H9 (cell line): ENCODE measurements around the gene MAEA. TPM values are rescaled to one million over a fixed set of nuclear protein-coding genes. Genes with fewer than 3 reads are reported as not detected.

Experiments used
- DNase-seq: peaks from one replicate; pipeline ENCODE4 v3.0.0-alpha.2; 2017
- H2AFZ ChIP-seq: one replicate; pipeline ENCODE4 v1.6.1; 2013; ENCODE audit warnings: mild to moderate bottlenecking, low read length, control low read depth, moderate library complexity
- H2AK5ac ChIP-seq: 2 replicates; pipeline ENCODE4 v1.6.1; 2013; ENCODE audit warnings: low read length, control low read depth, mixed read lengths; ENCODE audit not compliant: insufficient read length
- H2BK120ac ChIP-seq: one replicate; pipeline ENCODE4 v1.6.1; 2013; ENCODE audit warnings: low read depth, mild to moderate bottlenecking, low read length, control low read depth, inconsistent platforms; ENCODE audit not compliant: poor library complexity, severe bottlenecking
- H2BK12ac ChIP-seq: 2 replicates; pipeline ENCODE4 v1.6.1; 2013; ENCODE audit warnings: low read length, control low read depth, mixed read lengths, low read depth; ENCODE audit not compliant: insufficient read length
- H2BK15ac ChIP-seq: 2 replicates; pipeline ENCODE4 v1.6.1; 2013; ENCODE audit warnings: low read depth, low read length, control low read depth
- H2BK20ac ChIP-seq: one replicate; pipeline ENCODE4 v1.6.1; 2013; ENCODE audit warnings: low read depth, mild to moderate bottlenecking, low read length, control low read depth, inconsistent platforms; ENCODE audit not compliant: poor library complexity, severe bottlenecking
- H2BK5ac ChIP-seq: 2 replicates; pipeline ENCODE4 v1.6.1; 2013; ENCODE audit warnings: low read length, control low read depth, mixed read lengths; ENCODE audit not compliant: insufficient read length
- H3K14ac ChIP-seq: 2 replicates; pipeline ENCODE4 v1.6.1; 2013; ENCODE audit warnings: low read length, control low read depth; ENCODE audit not compliant: insufficient read depth
- H3K18ac ChIP-seq: 2 replicates; pipeline ENCODE4 v1.6.1; 2013; ENCODE audit warnings: low read depth, mild to moderate bottlenecking, mixed read lengths, low read length, control low read depth; ENCODE audit not compliant: insufficient read length
- H3K23ac ChIP-seq: 2 replicates; pipeline ENCODE4 v1.6.1; 2013; ENCODE audit warnings: low read length, control low read depth, mixed read lengths, low read depth; ENCODE audit not compliant: insufficient read length
- H3K23me2 ChIP-seq: 2 replicates; pipeline ENCODE4 v1.6.1; 2013; ENCODE audit warnings: low read depth, mild to moderate bottlenecking, mixed read lengths, low read length, control low read depth; ENCODE audit not compliant: insufficient read length, poor library complexity, severe bottlenecking
- H3K27ac ChIP-seq: 2 replicates; pipeline ENCODE4 v1.5.1; 2013; ENCODE audit warnings: low read length, control low read depth, mixed read lengths, low read depth; ENCODE audit not compliant: insufficient read length
- H3K27me3 ChIP-seq: 2 replicates; pipeline ENCODE4 v1.6.1; 2013; ENCODE audit warnings: low read length, control low read depth, inconsistent platforms; ENCODE audit not compliant: insufficient read depth
- H3K4ac ChIP-seq: 2 replicates; pipeline ENCODE4 v1.6.1; 2013; ENCODE audit warnings: low read depth, mild to moderate bottlenecking, control low read depth, inconsistent platforms, low read length, moderate library complexity
- H3K4me1 ChIP-seq: 2 replicates; pipeline ENCODE4 v1.6.1; 2013; ENCODE audit warnings: low read length, control low read depth, inconsistent platforms; ENCODE audit not compliant: insufficient read depth
- H3K4me2 ChIP-seq: 2 replicates; pipeline ENCODE4 v1.6.1; 2013; ENCODE audit warnings: low read length, control low read depth, mixed read lengths; ENCODE audit not compliant: insufficient read length, insufficient read depth
- H3K56ac ChIP-seq: 2 replicates; pipeline ENCODE4 v1.6.1; 2013; ENCODE audit warnings: low read depth, mild to moderate bottlenecking, mixed read lengths, low read length, control low read depth; ENCODE audit not compliant: insufficient read length
- H3K79me1 ChIP-seq: 2 replicates; pipeline ENCODE4 v1.6.1; 2013; ENCODE audit warnings: low read depth, mild to moderate bottlenecking, moderate library complexity, low read length, control low read depth, inconsistent platforms; ENCODE audit not compliant: insufficient read depth, poor library complexity, severe bottlenecking
- H3K79me2 ChIP-seq: 2 replicates; pipeline ENCODE4 v1.6.1; 2013; ENCODE audit warnings: low read length, control low read depth, inconsistent platforms; ENCODE audit not compliant: insufficient read depth
- H3K9ac ChIP-seq: 2 replicates; pipeline ENCODE4 v1.6.1; 2013; ENCODE audit warnings: low read length, control low read depth, mixed read lengths; ENCODE audit not compliant: insufficient read length; ENCODE audit errors: extremely low read depth
- H3K9me3 ChIP-seq: one replicate; pipeline ENCODE4 v1.6.1; 2013; ENCODE audit warnings: low read depth, low read length, inconsistent platforms; ENCODE audit not compliant: control insufficient read depth
- H3T11ph ChIP-seq: one replicate; pipeline ENCODE4 v1.6.1; 2013; ENCODE audit warnings: mild to moderate bottlenecking, low read length, control low read depth, inconsistent platforms
- H4K20me1 ChIP-seq: one replicate; pipeline ENCODE4 v1.6.1; 2013; ENCODE audit not compliant: control insufficient read depth, insufficient read length, insufficient read depth
- H4K5ac ChIP-seq: 2 replicates; pipeline ENCODE4 v1.6.1; 2013; ENCODE audit warnings: low read depth, mild to moderate bottlenecking, mixed read lengths, low read length, control low read depth; ENCODE audit not compliant: insufficient read length
- H4K8ac ChIP-seq: replicated peaks from 2 replicates; pipeline ENCODE4 v1.6.1; 2013; ENCODE audit warnings: low read length, control low read depth, mixed read lengths, low read depth; ENCODE audit not compliant: insufficient read length
- H4K91ac ChIP-seq: 2 replicates; pipeline ENCODE4 v1.6.1; 2013; ENCODE audit warnings: low read depth, mild to moderate bottlenecking, moderate library complexity, mixed read lengths, low read length, control low read depth; ENCODE audit not compliant: insufficient read length
- H3K27ac Mint-ChIP-seq, 3 experiments: 2 replicates in 2 of 3; 3 replicates in 1 of 3; pipeline ENCODE4 v1.8.0; 2020 to 2021; ENCODE audit warnings: mixed read lengths in 3 of 3, mild to moderate bottlenecking in 1 of 3, moderate library complexity in 1 of 3
- H3K27me3 Mint-ChIP-seq: 2 replicates; pipeline ENCODE4 v1.8.0; 2021; ENCODE audit warnings: low read depth, mild to moderate bottlenecking, moderate library complexity, mixed read lengths
- H3K36me3 Mint-ChIP-seq, 3 experiments: 2 replicates in 2 of 3; 3 replicates in 1 of 3; pipeline ENCODE4 v1.8.0; 2020 to 2021; ENCODE audit warnings: low read depth in 3 of 3, mixed read lengths in 3 of 3; ENCODE audit not compliant: insufficient read depth in 1 of 3
- H3K4me1 Mint-ChIP-seq, 2 experiments: 2 replicates each; pipeline ENCODE4 v1.8.0; 2020; ENCODE audit warnings: mixed read lengths in 2 of 2
- H3K4me3 Mint-ChIP-seq, 2 experiments: 2 replicates in 1 of 2; 3 replicates in 1 of 2; pipeline ENCODE4 v1.8.0; 2020 to 2021; ENCODE audit warnings: mild to moderate bottlenecking in 2 of 2, mixed read lengths in 2 of 2, moderate library complexity in 1 of 2
- H3K9me3 Mint-ChIP-seq, 2 experiments: 2 replicates in 1 of 2; 3 replicates in 1 of 2; pipeline ENCODE4 v1.8.0; 2020; ENCODE audit warnings: mild to moderate bottlenecking in 2 of 2, mixed read lengths in 2 of 2, moderate library complexity in 1 of 2
- CTCF ChIP-seq: fragments of 200-600 bp; sonication (generic); conservative IDR thresholded peaks from 3 replicates; pipeline ENCODE4 v1.8.0; 2021; ENCODE audit warnings: antibody characterized with exemption, mild to moderate bottlenecking
- WGBS: extraction: QIAGEN DNeasy Blood & Tissue Kit; methylation state at CpG from one replicate; pipeline ENCODE4 v1.1.7; 2013; ENCODE audit warnings: missing lambda C conversion rate, low lambda C conversion rate, mixed read lengths; ENCODE audit not compliant: insufficient read length; ENCODE audit errors: extremely low coverage; 5-methylcytosine and 5-hydroxymethylcytosine counted together
- total RNA-seq: library from RNA; stranded (reverse); gene quantifications from 2 replicates; pipeline ENCODE4 v1.2.1, GENCODE V29; 2021

MAEA gene
- total RNA-seq, 1 experiment from 2014 or later = 85.6 TPM

- no peak overlapping the region for H2AK5ac ChIP-seq
- H3K4me2 ChIP-seq = no peak overlapping the region
- peaks cover 19% of the 10 kb centered on the region for H3K79me1 ChIP-seq
- no peak overlapping the region for H3K56ac ChIP-seq
- Mint-ChIP-seq H3K4me3 (no peak overlapping the region), H3K4me1 (peaks cover 13 to 19% of the 10 kb centered on the region in 2 experiments), H3K27ac (0 out of 7 replicates have a peak overlapping the region, but pooled peaks of 1 of the 3 experiments have one; percentile 14), H3K27me3 (no peaks in the 10 kb centered on the region), H3K36me3 (peaks cover 37 to 58% (median 52%) of the 10 kb centered on the region in 3 experiments), H3K9me3 (peaks cover 3 to 7% of the 10 kb centered on the region in 2 experiments; a peak in 3 of 5 replicates)
- H4K5ac ChIP-seq = no peak overlapping the region
- no peak overlapping the region for H3K14ac ChIP-seq
- no peak overlapping the region for H3K27ac ChIP-seq
- no peak overlapping the region for H3K23ac ChIP-seq
- H4K20me1 ChIP-seq = peaks cover 2% of the 10 kb centered on the region
- H4K8ac ChIP-seq = no peak overlapping the region
- H2BK120ac ChIP-seq = no peak overlapping the region
- H4K91ac ChIP-seq = no peak overlapping the region
- no peak overlapping the region for H2BK12ac ChIP-seq
- H2BK5ac ChIP-seq = no peak overlapping the region
- H3K27me3 ChIP-seq = no peaks in the 10 kb centered on the region
- no peak overlapping the region for H2AFZ ChIP-seq
- peaks cover 3% of the 10 kb centered on the region; the same call in 1 of the 2 replicates for H3K4me1 ChIP-seq
- no peak overlapping the region for H3K18ac ChIP-seq
- H3K4ac ChIP-seq = no peak overlapping the region
- H3K23me2 ChIP-seq = peaks cover 5% of the 10 kb centered on the region
- no peak overlapping the region for H2BK15ac ChIP-seq
- no peaks in the 10 kb centered on the region for H3K9me3 ChIP-seq
- no peak for TF ChIP-seq CTCF
- no peak overlapping the region for H2BK20ac ChIP-seq
- H3K9ac ChIP-seq = no peak overlapping the region
- peaks cover 14% of the 10 kb centered on the region for H3K79me2 ChIP-seq
- no peak for DNase-seq
- H3T11ph ChIP-seq = no peak overlapping the region
- WGBS = no CpG with 5 or more reads among the region's 20 CpGs
Observed at GRCh38 chr4:1312821-1313640, 23.3 kb downstream of the MAEA start.
